SW480 (cell line): ENCODE measurements around the gene IGSF9B.

Experiments
- DNase-seq: peaks from one replicate; pipeline ENCODE4 v3.0.0-alpha.2; 2016; ENCODE audit warnings: low spot score

Gene IGSF9B

GRCh38 chr11:133898770-133899115 is 58.0 kb downstream of the IGSF9B start:
- no peak for DNase-seq

- DNase-seq, result no peak
Measured at GRCh38 chr11:133898031-133898769, 58.6 kb downstream of the IGSF9B start.

- no peak for DNase-seq
Measured at GRCh38 chr11:133897331-133897650, 59.5 kb downstream of the IGSF9B start.

GRCh38 chr11:133896642-133897330 is 60.0 kb downstream of the IGSF9B start:
- DNase-seq, result no peak

GRCh38 chr11:133896028-133896427 is 60.7 kb downstream of the IGSF9B start:
- DNase-seq, result peak; percentile 17

- DNase-seq, result no peak
Measured at GRCh38 chr11:133895551-133895950, 61.2 kb downstream of the IGSF9B start.

- peak; percentile 14 for DNase-seq
Measured at GRCh38 chr11:133895061-133895479, 61.7 kb downstream of the IGSF9B start.

- DNase-seq, result no peak
Measured at GRCh38 chr11:133893381-133893780, 63.4 kb downstream of the IGSF9B start.

GRCh38 chr11:133892584-133893380 is 64.0 kb downstream of the IGSF9B start:
- DNase-seq, result no peak

- no peak for DNase-seq
Measured at GRCh38 chr11:133892126-133892525, 64.6 kb downstream of the IGSF9B start.

GRCh38 chr11:133889893-133890292 is 66.9 kb downstream of the IGSF9B start:
- no peak for DNase-seq

GRCh38 chr11:133889188-133889587 is 67.6 kb downstream of the IGSF9B start:
- no peak for DNase-seq

- DNase-seq, result no peak
Measured at GRCh38 chr11:133887692-133888332, 69.0 kb downstream of the IGSF9B start.

- DNase-seq, result no peak
Measured at GRCh38 chr11:133886029-133886428, 70.7 kb downstream of the IGSF9B start.

GRCh38 chr11:133872160-133872559 is 84.6 kb downstream of the IGSF9B start:
- DNase-seq, result no peak

GRCh38 chr11:133867456-133867855 is 89.3 kb downstream of the IGSF9B start:
- DNase-seq, result no peak

GRCh38 chr11:133865466-133865865 is 91.3 kb downstream of the IGSF9B start:
- DNase-seq, result no peak

- no peak for DNase-seq
Measured at GRCh38 chr11:133864756-133865155, 92.0 kb downstream of the IGSF9B start.

- DNase-seq, result no peak
Measured at GRCh38 chr11:133860151-133860550, 96.6 kb downstream of the IGSF9B start.
